HG02642 (cell line): ENCODE data around the gene CPPED1.

ENCODE experiments used
- ATAC-seq: cut with Tn5 transposase; IDR thresholded peaks from one replicate; pipeline ENCODE4 v1.9.1; 2021; ENCODE audit warnings: mild to moderate bottlenecking; ENCODE audit not compliant: unreplicated experiment, poor library complexity

The CPPED1 gene

GRCh38 chr16:12658506-12658905 is 145.2 kb downstream of the CPPED1 start:
- no peak for ATAC-seq

GRCh38 chr16:12655537-12655936 is 148.2 kb downstream of the CPPED1 start:
- no peak for ATAC-seq

- no peak for ATAC-seq
Measured at GRCh38 chr16:12653820-12654392, 149.8 kb downstream of the CPPED1 start.

GRCh38 chr16:12652924-12653323 is 150.8 kb downstream of the CPPED1 start:
- no peak for ATAC-seq

GRCh38 chr16:12651765-12652512 is 151.7 kb downstream of the CPPED1 start:
- no peak for ATAC-seq

GRCh38 chr16:12649356-12649755 is 154.3 kb downstream of the CPPED1 start:
- ATAC-seq: no peak

- no peak for ATAC-seq
Measured at GRCh38 chr16:12646490-12647274, 157.0 kb downstream of the CPPED1 start.

- ATAC-seq: no peak
Measured at GRCh38 chr16:12646098-12646489, 157.6 kb downstream of the CPPED1 start.

- ATAC-seq: no peak
Measured at GRCh38 chr16:12643034-12643455, 160.6 kb downstream of the CPPED1 start.

- ATAC-seq: no peak
Measured at GRCh38 chr16:12639044-12639443, 164.6 kb downstream of the CPPED1 start.

- no peak for ATAC-seq
Measured at GRCh38 chr16:12637002-12637401, 166.7 kb downstream of the CPPED1 start.

- no peak for ATAC-seq
Measured at GRCh38 chr16:12629271-12629670, 174.4 kb downstream of the CPPED1 start.

- ATAC-seq: no peak
Measured at GRCh38 chr16:12628536-12628935, 175.2 kb downstream of the CPPED1 start.

GRCh38 chr16:12627394-12627793 is 176.3 kb downstream of the CPPED1 start:
- ATAC-seq: no peak

- no peak for ATAC-seq
Measured at GRCh38 chr16:12626411-12626810, 177.3 kb downstream of the CPPED1 start.

- ATAC-seq: no peak
Measured at GRCh38 chr16:12625716-12626115, 178.0 kb downstream of the CPPED1 start.

- ATAC-seq: no peak
Measured at GRCh38 chr16:12625068-12625467, 178.6 kb downstream of the CPPED1 start.

- ATAC-seq: no peak
Measured at GRCh38 chr16:12620150-12620549, 183.5 kb downstream of the CPPED1 start.

GRCh38 chr16:12618515-12618914 is 185.2 kb downstream of the CPPED1 start:
- ATAC-seq: no peak

- no peak for ATAC-seq
Measured at GRCh38 chr16:12617401-12617819, 186.3 kb downstream of the CPPED1 start.

GRCh38 chr16:12614662-12615278 is 188.9 kb downstream of the CPPED1 start:
- ATAC-seq: no peak
